CD14-positive monocyte (primary cell): ENCODE data around the gene SYTL3. TPM values are rescaled to one million over a fixed set of nuclear protein-coding genes. Genes with fewer than 3 reads are reported as not detected.
"Not testable (repeated sequence)": the region's sequence is repeated elsewhere in the genome, so short reads cannot be mapped to it uniquely, and the experiment has no call there.

Source experiments
- DNase-seq, 3 donors: peaks; one replicate each; pipeline ENCODE4 v3.0.0-alpha.2; 2011 to 2022
- H2AFZ ChIP-seq: 2 replicates; pipeline ENCODE4 v1.6.0; 2012; ENCODE audit warnings: mild to moderate bottlenecking, low read depth, low read length, inconsistent platforms; ENCODE audit not compliant: insufficient read depth, poor library complexity, severe bottlenecking
- H3K27ac ChIP-seq, 2 donors: 1 replicate in 1 of 2; 2 replicates in 1 of 2; pipeline ENCODE4 v1.5.1; 2012 to 2013; ENCODE audit warnings: low read length in 2 of 2, control low read depth in 1 of 2, inconsistent platforms in 1 of 2, low read depth in 1 of 2, mild to moderate bottlenecking in 1 of 2
- H3K27me3 ChIP-seq, 2 donors: one replicate each; pipeline versions ENCODE4 v1.6.0 to v1.6.1; 2011 to 2013; ENCODE audit warnings: low read length in 2 of 2; ENCODE audit not compliant: control insufficient read depth in 2 of 2, insufficient read depth in 2 of 2
- H3K36me3 ChIP-seq, 2 donors: replicated peaks in 1 of 2; 1 replicate in 1 of 2; 2 replicates in 1 of 2; pipeline versions ENCODE4 v1.5.1 to v1.6.1; 2012 to 2013; ENCODE audit warnings: low read length in 2 of 2, control low read depth in 1 of 2, inconsistent platforms in 1 of 2, mild to moderate bottlenecking in 1 of 2; ENCODE audit not compliant: insufficient read depth in 2 of 2, control insufficient read depth in 1 of 2
- H3K4me1 ChIP-seq, 2 donors: 1 replicate in 1 of 2; 2 replicates in 1 of 2; pipeline versions ENCODE4 v1.5.1 to v1.6.1; 2012 to 2013; ENCODE audit warnings: low read length in 2 of 2, control low read depth in 1 of 2, inconsistent platforms in 1 of 2, mild to moderate bottlenecking in 1 of 2, moderate library complexity in 1 of 2; ENCODE audit not compliant: insufficient read depth in 2 of 2, control insufficient read depth in 1 of 2
- H3K4me2 ChIP-seq: replicated peaks from 2 replicates; pipeline ENCODE3; 2012; ENCODE audit warnings: low read length, moderate library complexity, mild to moderate bottlenecking; ENCODE audit not compliant: poor library complexity, severe bottlenecking; ENCODE audit errors: extremely low read depth
- H3K4me3 ChIP-seq, 3 experiments: fragments of 200-600 bp in 1 of 3; sonication (generic) in 1 of 3; replicated peaks in 1 of 3; 1 replicate in 2 of 3; 2 replicates in 1 of 3; pipeline ENCODE4 v1.5.1; 2011 to 2013; ENCODE audit warnings: low read length in 3 of 3, mild to moderate bottlenecking in 3 of 3, control low read depth in 2 of 3, low read depth in 2 of 3, inconsistent platforms in 1 of 3, moderate library complexity in 1 of 3
- H3K79me2 ChIP-seq: 2 replicates; pipeline ENCODE4 v1.6.0; 2012; ENCODE audit warnings: mild to moderate bottlenecking, control low read depth, inconsistent platforms, low read length, moderate library complexity; ENCODE audit not compliant: insufficient read depth
- H3K9ac ChIP-seq: 2 replicates; pipeline ENCODE4 v1.6.0; 2017; ENCODE audit warnings: low read length, mild to moderate bottlenecking; ENCODE audit not compliant: insufficient read depth, poor library complexity, severe bottlenecking
- H3K9me3 ChIP-seq, 2 donors: replicated peaks in 1 of 2; 1 replicate in 1 of 2; 2 replicates in 1 of 2; pipeline versions ENCODE4 v1.5.1 to v1.6.1; 2012 to 2013; ENCODE audit warnings: low read length in 2 of 2, control low read depth in 1 of 2; ENCODE audit not compliant: control insufficient read depth in 1 of 2, insufficient read depth in 1 of 2
- H4K20me1 ChIP-seq: 2 replicates; pipeline ENCODE4 v1.6.0; 2012; ENCODE audit warnings: mild to moderate bottlenecking, low read length, control low read depth, moderate library complexity; ENCODE audit not compliant: insufficient read depth
- H3K27ac Mint-ChIP-seq, 7 donors: one replicate each; pipeline ENCODE4 v1.8.0; 2020; ENCODE audit warnings: mild to moderate bottlenecking in 7 of 7, mixed read lengths in 7 of 7, moderate library complexity in 6 of 7, inconsistent platforms in 2 of 7
- H3K27me3 Mint-ChIP-seq, 3 donors: one replicate each; pipeline ENCODE4 v1.8.0; 2021 to 2022; ENCODE audit warnings: low read depth in 3 of 3, mild to moderate bottlenecking in 3 of 3, mixed read lengths in 3 of 3, moderate library complexity in 3 of 3, inconsistent platforms in 1 of 3
- H3K36me3 Mint-ChIP-seq, 2 donors: one replicate each; pipeline ENCODE4 v1.8.0; 2020; ENCODE audit warnings: mixed read lengths in 2 of 2, inconsistent platforms in 1 of 2, mild to moderate bottlenecking in 1 of 2
- H3K4me1 Mint-ChIP-seq: one replicate; pipeline ENCODE4 v1.8.0; 2020; ENCODE audit warnings: mild to moderate bottlenecking, mixed read lengths
- H3K4me3 Mint-ChIP-seq, 2 donors: one replicate each; pipeline ENCODE4 v1.8.0; 2020; ENCODE audit warnings: mild to moderate bottlenecking in 2 of 2, mixed read lengths in 2 of 2, moderate library complexity in 1 of 2
- H3K9me3 Mint-ChIP-seq, 7 donors: one replicate each; pipeline ENCODE4 v1.8.0; 2020 to 2022; ENCODE audit warnings: mixed read lengths in 7 of 7, mild to moderate bottlenecking in 6 of 7, moderate library complexity in 6 of 7, inconsistent platforms in 2 of 7
- CTCF ChIP-seq: fragments of 200-600 bp; IDR thresholded peaks from one replicate; pipeline ENCODE4 v1.8.0; 2022; ENCODE audit warnings: antibody characterized with exemption, mild to moderate bottlenecking
- whole genome bisulfite sequencing: methylation state at CpG from one replicate; pipeline ENCODE4 v1.1.5; 2013; ENCODE audit warnings: missing lambda C conversion rate; ENCODE audit not compliant: insufficient coverage; 5-methylcytosine and 5-hydroxymethylcytosine counted together
- intact Hi-C, 2 donors: fragments of 100-400 bp; cut with micrococcal nuclease; formaldehyde crosslinking; loops; one replicate each; pipeline versions ENCODE4 v1.15.0 to v1.15.1; 2023
- polyA plus RNA-seq, 3 donors: library from polyadenylated mRNA; depleted of rRNA in 1 of 3; unstranded in 2 of 3; stranded (reverse) in 1 of 3; fragments of 300-500 nt in 2 of 3; fragments of >200 nt in 1 of 3; fragmentation: Illumina TruSeq in 2 of 3; gene quantifications; 1 replicate in 2 of 3; 2 replicates in 1 of 3; pipeline ENCODE4 v1.2.3, GENCODE V29; 2012 to 2021

Gene SYTL3
- polyA plus RNA-seq, 3 donors = 14.6 to 18.7 (median 14.8) TPM

DNA sequence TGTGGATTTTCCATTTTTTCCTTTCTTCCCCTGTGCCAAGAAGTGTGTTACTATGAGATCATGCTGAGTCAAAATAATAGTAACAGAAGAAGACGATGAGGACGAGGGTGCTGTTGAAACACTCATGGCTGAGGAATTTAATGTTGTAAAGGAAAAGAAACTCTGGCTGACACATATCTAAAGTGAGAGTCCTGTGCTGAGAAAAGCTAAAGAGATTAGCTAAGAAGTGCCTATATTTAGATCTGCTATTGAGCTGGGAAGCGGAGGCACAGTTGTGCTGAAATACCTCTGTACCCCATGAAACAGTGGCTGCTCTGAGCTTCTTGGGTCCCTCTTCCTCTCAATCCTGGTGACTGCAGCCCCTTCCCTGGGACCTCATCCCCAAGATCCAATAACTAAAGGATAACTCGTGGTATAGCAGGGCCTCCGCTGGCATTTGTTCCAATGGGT lies 1.1 kb upstream of the SYTL3 start:
- no peak for TF ChIP-seq CTCF
- intact Hi-C loops = loop anchor here in 1 of 2 donors (10.0 kb wide), 1 partner anchor 46 kb away; no protein-coding TSS in a partner anchor
- Histone ChIP-seq H3K9me3 (no peaks in the 10 kb centered on the region), H3K9ac (no peak overlapping the region), H3K4me1 (peaks cover 39 to 45% of the 10 kb centered on the region in 2 donors), H3K27ac (peak overlapping the region in 1 of 2 donors; percentile 93), H4K20me1 (no peaks in the 10 kb centered on the region), H3K27me3 (no peaks in the 10 kb centered on the region), H3K4me3 (peak overlapping the region in 1 of 3 experiments; percentile 50), H3K79me2 (peaks cover 11% of the 10 kb centered on the region), H3K4me2 (peak overlapping the region; percentile 45), H3K36me3 (no peaks in the 10 kb centered on the region), H2AFZ (no peak overlapping the region)
- Mint-ChIP-seq H3K4me3 (no peak overlapping the region), H3K9me3 (no peaks in the 10 kb centered on the region), H3K27me3 (no peaks in the 10 kb centered on the region), H3K4me1 (peaks cover 46% of the 10 kb centered on the region), H3K27ac (peak overlapping the region; percentile 66 to 97 (median 95)), H3K36me3 (peaks cover 0 to 4% of the 10 kb centered on the region in 2 donors)
- no peak for DNase-seq
- 67% methylated on average over 1 of the region's 5 CpGs for WGBS

- Mint-ChIP-seq H3K4me3 (peak overlapping the region in 1 of 2 donors; percentile 45), H3K27ac (peak overlapping the region; percentile 96 to 100 (median 98)), H3K4me1 (peaks cover 69% of the 10 kb centered on the region)
- not testable (repeated sequence) for H3K9me3 Mint-ChIP-seq, DNase-seq, H3K27me3 Mint-ChIP-seq, H2AFZ ChIP-seq, H4K20me1 ChIP-seq, H3K4me2 ChIP-seq, H3K79me2 ChIP-seq, H3K4me3 ChIP-seq, H3K36me3 Mint-ChIP-seq, H3K9me3 ChIP-seq, H3K36me3 ChIP-seq, H3K27me3 ChIP-seq
- 64% methylated on average over 6 of the region's 17 CpGs for WGBS
- H3K9ac ChIP-seq = peak overlapping the region; percentile 72
- peaks cover 63 to 69% of the 10 kb centered on the region in 2 donors for H3K4me1 ChIP-seq
- H3K27ac ChIP-seq = peak overlapping the region; percentile 89 to 98
- intact Hi-C loops = loop anchor here in 1 of 2 donors (10.0 kb wide), 1 partner anchor 597 kb away; no protein-coding TSS in a partner anchor
These were observed 2.3 kb downstream of the SYTL3 start for GRCh38 chr6:158651981-158652737.
